ENCODE measurements around the gene TSR2. TPM values are rescaled to one million over a fixed set of nuclear protein-coding genes. Genes with fewer than 3 reads are reported as not detected.

TSR2 gene
- total and polyA plus RNA-seq, 2 of the 13 experiments (the other 11 are each of a cell fraction or from before 2014, with no cell fraction given), result 10.9 to 35.5 TPM

- H3K4me3 ChIP-seq (replicated peaks in 1 of 3; ENCODE audit: insufficient read depth in 1 of 3, low read depth in 2 of 3, low read length in 3 of 3), result no peak overlapping the region
- intact Hi-C loops (cut with micrococcal nuclease; ENCODE audit: unreplicated experiment), result no loop called here
These were observed 12.3 kb upstream of the TSR2 start for GRCh38 chrX:54427837-54428424.

DNA sequence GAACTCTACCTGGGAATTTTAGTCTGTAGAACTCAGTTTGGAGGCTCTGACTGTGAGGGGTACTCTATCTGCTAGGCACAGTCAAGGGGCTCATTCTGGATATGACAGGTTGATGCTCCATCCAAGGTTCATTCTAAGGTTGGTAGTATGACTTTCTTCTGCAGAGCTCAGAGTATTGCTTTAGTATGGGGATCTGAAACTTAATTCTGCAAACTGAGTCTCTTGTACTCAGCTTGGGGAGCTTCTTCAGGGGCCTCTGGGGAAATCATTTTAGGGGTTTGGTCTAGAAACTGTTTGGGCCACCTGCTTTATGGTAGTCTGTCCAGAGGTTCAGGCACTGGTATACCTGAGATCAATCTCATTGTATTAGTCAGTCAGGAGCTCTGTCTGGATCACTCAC lies 9.7 kb upstream of the TSR2 start:
- Histone ChIP-seq H2AFZ (ENCODE audit: low read length) (no peak overlapping the region), H3K4me1 (ENCODE audit: insufficient read depth, low read length) (no peaks in the 10 kb centered on the region; the same call in 1 of the 2 replicates), H3K79me2 (ENCODE audit: insufficient read depth, low read length) (no peaks in the 10 kb centered on the region), H4K20me1 (ENCODE audit: insufficient read depth, low read length) (no peaks in the 10 kb centered on the region), H3K4me3 (replicated peaks in 1 of 3; ENCODE audit: insufficient read depth in 1 of 3, low read depth in 2 of 3, low read length in 3 of 3) (no peak overlapping the region), H3K4me2 (ENCODE audit: low read depth, low read length) (no peak overlapping the region), H3K9me3 (ENCODE audit: low read length) (no peaks in the 10 kb centered on the region), H3K27me3 (ENCODE audit: control insufficient read depth in 1 of 2, insufficient read depth in 2 of 2, low read length in 2 of 2) (no peaks in the 10 kb centered on the region), H3K9ac (ENCODE audit: insufficient read depth, low read depth, low read length) (no peak overlapping the region), H3K27ac (ENCODE audit: extremely low read length, insufficient read depth, low read length) (no peak overlapping the region), H3K36me3 (replicated peaks in 1 of 2; ENCODE audit: control insufficient read depth in 1 of 2, insufficient read depth in 2 of 2, low read length in 2 of 2) (no peaks in the 10 kb centered on the region)
- FAIRE-seq, result no peak
- DNase-seq (ENCODE audit: low spot score), result no peak
- BruUV-seq (replicated peaks), result no TSS peak
- in situ Hi-C loops (cut with HindIII; ENCODE audit: extremely low pct_ligation_motif_present, low pct_unique_long_range_greater_than_20kb), result no loop called here
- POLR2A ChIA-PET, result no interaction called here
- intact Hi-C loops (cut with micrococcal nuclease; ENCODE audit: unreplicated experiment), result no loop called here
- CTCF ChIA-PET (ENCODE audit: low intra/inter-chr PET ratio, low total read pairs), result no interaction called here
- no peak for ATAC-seq
- TF ChIP-seq MED1 (CRISPR knock-in tag; IDR thresholded peaks at IDR 0.05) (no peak), LCORL (IDR thresholded peaks at IDR 0.05) (no peak), LCORL (CRISPR knock-in tag; IDR thresholded peaks at IDR 0.05) (no peak), DPF2 (CRISPR knock-in tag; IDR thresholded peaks at IDR 0.05; ENCODE audit: borderline replicate concordance, low read depth) (no peak), ZNF543 (CRISPR knock-in tag; IDR thresholded peaks at IDR 0.05) (no peak), GZF1 (CRISPR knock-in tag; IDR thresholded peaks at IDR 0.05) (no peak), GPN1 (CRISPR knock-in tag; IDR thresholded peaks at IDR 0.05; ENCODE audit: borderline replicate concordance) (no peak), ZSCAN30 (CRISPR knock-in tag; IDR thresholded peaks at IDR 0.05) (no peak), MTA3 (CRISPR knock-in tag; IDR thresholded peaks at IDR 0.05) (no peak), POLR2AphosphoS5 (IDR thresholded peaks at IDR 0.05; ENCODE audit: low read depth, low read length) (no peak), FOXA1 (IDR thresholded peaks at IDR 0.05) (no peak), FOXA1 (CRISPR knock-in tag; IDR thresholded peaks at IDR 0.05) (no peak)
- TF ChIP-seq, protein P1, sequence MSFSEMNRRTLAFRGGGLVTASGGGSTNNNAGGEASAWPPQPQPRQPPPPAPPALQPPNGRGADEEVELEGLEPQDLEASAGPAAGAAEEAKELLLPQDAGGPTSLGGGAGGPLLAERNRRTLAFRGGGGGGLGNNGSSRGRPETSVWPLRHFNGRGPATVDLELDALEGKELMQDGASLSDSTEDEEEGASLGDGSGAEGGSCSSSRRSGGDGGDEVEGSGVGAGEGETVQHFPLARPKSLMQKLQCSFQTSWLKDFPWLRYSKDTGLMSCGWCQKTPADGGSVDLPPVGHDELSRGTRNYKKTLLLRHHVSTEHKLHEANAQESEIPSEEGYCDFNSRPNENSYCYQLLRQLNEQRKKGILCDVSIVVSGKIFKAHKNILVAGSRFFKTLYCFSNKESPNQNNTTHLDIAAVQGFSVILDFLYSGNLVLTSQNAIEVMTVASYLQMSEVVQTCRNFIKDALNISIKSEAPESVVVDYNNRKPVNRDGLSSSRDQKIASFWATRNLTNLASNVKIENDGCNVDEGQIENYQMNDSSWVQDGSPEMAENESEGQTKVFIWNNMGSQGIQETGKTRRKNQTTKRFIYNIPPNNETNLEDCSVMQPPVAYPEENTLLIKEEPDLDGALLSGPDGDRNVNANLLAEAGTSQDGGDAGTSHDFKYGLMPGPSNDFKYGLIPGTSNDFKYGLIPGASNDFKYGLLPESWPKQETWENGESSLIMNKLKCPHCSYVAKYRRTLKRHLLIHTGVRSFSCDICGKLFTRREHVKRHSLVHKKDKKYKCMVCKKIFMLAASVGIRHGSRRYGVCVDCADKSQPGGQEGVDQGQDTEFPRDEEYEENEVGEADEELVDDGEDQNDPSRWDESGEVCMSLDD (CRISPR knock-in tag; IDR thresholded peaks at IDR 0.05; ENCODE audit: borderline replicate concordance), result no peak

More at GRCh38 chrX:54427837-54428424, 12.3 kb upstream of the TSR2 start:
- no peaks in the 10 kb centered on the region for H3K36me3 ChIP-seq (replicated peaks in 1 of 2; ENCODE audit: control insufficient read depth in 1 of 2, insufficient read depth in 2 of 2, low read length in 2 of 2)
- H3K4me1 ChIP-seq (ENCODE audit: insufficient read depth, low read length), result no peaks in the 10 kb centered on the region
- ATAC-seq (no peak), DNase-seq (ENCODE audit: low spot score) (no peak), FAIRE-seq (no peak)
- no peak overlapping the region for H3K9ac ChIP-seq (ENCODE audit: insufficient read depth, low read depth, low read length)
- no peaks in the 10 kb centered on the region for H3K27me3 ChIP-seq (ENCODE audit: control insufficient read depth in 1 of 2, insufficient read depth in 2 of 2, low read length in 2 of 2)
- H3K4me2 ChIP-seq (ENCODE audit: low read depth, low read length), result no peak overlapping the region
- H3K9me3 ChIP-seq (ENCODE audit: low read length), result no peaks in the 10 kb centered on the region
- TF ChIP-seq ZNF34 (CRISPR knock-in tag; IDR thresholded peaks at IDR 0.05; ENCODE audit: borderline replicate concordance), result no peak
- TF ChIP-seq ISX (CRISPR knock-in tag; conservative IDR thresholded peaks at IDR 0.05), result no peak
- no peak for TF ChIP-seq ZNF670 (CRISPR knock-in tag; IDR thresholded peaks at IDR 0.05; ENCODE audit: borderline replicate concordance)
- TF ChIP-seq ZBTB21 (CRISPR knock-in tag; IDR thresholded peaks at IDR 0.05), result no peak
- TF ChIP-seq, protein P2, sequence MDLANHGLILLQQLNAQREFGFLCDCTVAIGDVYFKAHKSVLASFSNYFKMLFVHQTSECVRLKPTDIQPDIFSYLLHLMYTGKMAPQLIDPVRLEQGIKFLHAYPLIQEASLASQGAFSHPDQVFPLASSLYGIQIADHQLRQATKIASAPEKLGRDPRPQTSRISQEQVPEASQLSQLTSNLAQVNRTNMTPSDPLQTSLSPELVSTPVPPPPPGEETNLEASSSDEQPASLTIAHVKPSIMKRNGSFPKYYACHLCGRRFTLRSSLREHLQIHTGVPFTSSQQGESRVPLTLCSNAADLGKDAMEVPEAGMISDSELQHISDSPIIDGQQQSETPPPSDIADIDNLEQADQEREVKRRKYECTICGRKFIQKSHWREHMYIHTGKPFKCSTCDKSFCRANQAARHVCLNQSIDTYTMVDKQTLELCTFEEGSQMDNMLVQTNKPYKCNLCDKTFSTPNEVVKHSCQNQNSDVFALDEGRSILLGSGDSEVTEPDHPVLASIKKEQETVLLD (CRISPR knock-in tag; IDR thresholded peaks at IDR 0.05; ENCODE audit: low read depth), result no peak
- TF ChIP-seq TOPORS (CRISPR knock-in tag; IDR thresholded peaks at IDR 0.05), result no peak
- TF ChIP-seq, protein P3, sequence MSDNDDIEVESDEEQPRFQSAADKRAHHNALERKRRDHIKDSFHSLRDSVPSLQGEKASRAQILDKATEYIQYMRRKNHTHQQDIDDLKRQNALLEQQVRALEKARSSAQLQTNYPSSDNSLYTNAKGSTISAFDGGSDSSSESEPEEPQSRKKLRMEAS (IDR thresholded peaks at IDR 0.05), result no peak
- TF ChIP-seq U2AF2 (IDR thresholded peaks at IDR 0.05; ENCODE audit: low read depth, low read length), result no peak
- H4K20me1 ChIP-seq (ENCODE audit: insufficient read depth, low read length), result no peaks in the 10 kb centered on the region
- no peak overlapping the region for H2AFZ ChIP-seq (ENCODE audit: low read length)
- no TSS peak for BruUV-seq (replicated peaks)
- in situ Hi-C loops (cut with HindIII; ENCODE audit: extremely low pct_ligation_motif_present, low pct_unique_long_range_greater_than_20kb), result no loop called here
- H3K79me2 ChIP-seq (ENCODE audit: insufficient read depth, low read length), result no peaks in the 10 kb centered on the region
- CTCF ChIA-PET (ENCODE audit: low intra/inter-chr PET ratio, low total read pairs), result no interaction called here
- no peak overlapping the region for H3K27ac ChIP-seq (ENCODE audit: extremely low read length, insufficient read depth, low read length)
- POLR2A ChIA-PET, result no interaction called here
- 11% methylated on average over 2 of the region's 2 CpGs for WGBS (ENCODE audit: low lambda C conversion rate)
